Muscle layer of duodenum (tissue), 2 donors: ENCODE results near the gene SMTNL2.
"Not testable (repeated sequence)": the region's sequence is repeated elsewhere in the genome, so short reads cannot be mapped to it uniquely, and the experiment has no call there.

ENCODE experiments used
- H3K27ac ChIP-seq: one replicate; pipeline ENCODE4 v1.7.0; 2013; ENCODE audit warnings: mild to moderate bottlenecking, low read length
- H3K27me3 ChIP-seq: one replicate; pipeline ENCODE4 v1.7.0; 2013; ENCODE audit warnings: low read depth, mild to moderate bottlenecking, control low read depth, low read length
- H3K36me3 ChIP-seq, 2 donors: one replicate each; pipeline ENCODE4 v1.7.0; 2013; ENCODE audit warnings: low read length in 2 of 2, control low read depth in 1 of 2, mild to moderate bottlenecking in 1 of 2; ENCODE audit not compliant: insufficient read depth in 2 of 2, control insufficient read depth in 1 of 2
- H3K4me1 ChIP-seq, 2 donors: one replicate each; pipeline ENCODE4 v1.7.0; 2013; ENCODE audit warnings: low read length in 2 of 2, mild to moderate bottlenecking in 2 of 2, control low read depth in 1 of 2, moderate library complexity in 1 of 2; ENCODE audit not compliant: insufficient read depth in 2 of 2, control insufficient read depth in 1 of 2
- H3K4me3 ChIP-seq, 2 donors: one replicate each; pipeline ENCODE4 v1.7.0; 2013; ENCODE audit warnings: low read length in 2 of 2, low read depth in 1 of 2, mild to moderate bottlenecking in 1 of 2
- H3K9me3 ChIP-seq, 2 donors: one replicate each; pipeline ENCODE4 v1.7.0; 2013; ENCODE audit warnings: low read length in 2 of 2, control low read depth in 1 of 2, mild to moderate bottlenecking in 1 of 2; ENCODE audit not compliant: control insufficient read depth in 1 of 2
- donor health status: healthy.

Gene SMTNL2

GRCh38 chr17:4588898-4589625 lies 4.7 kb downstream of the SMTNL2 start:
- peaks cover 8% of the 10 kb centered on the region for H3K27me3 ChIP-seq
- no peak overlapping the region for H3K27ac ChIP-seq
- H3K9me3 ChIP-seq = no peaks in the 10 kb centered on the region
- no peak overlapping the region for H3K4me3 ChIP-seq
- H3K4me1 ChIP-seq = peaks cover 0 to 9% of the 10 kb centered on the region in 2 donors
- no peaks in the 10 kb centered on the region for H3K36me3 ChIP-seq

GRCh38 chr17:4590042-4590441 lies 5.7 kb downstream of the SMTNL2 start:
- not testable (repeated sequence) for H3K9me3 ChIP-seq, H3K36me3 ChIP-seq, H3K4me3 ChIP-seq, H3K27ac ChIP-seq, H3K4me1 ChIP-seq, H3K27me3 ChIP-seq

DNA sequence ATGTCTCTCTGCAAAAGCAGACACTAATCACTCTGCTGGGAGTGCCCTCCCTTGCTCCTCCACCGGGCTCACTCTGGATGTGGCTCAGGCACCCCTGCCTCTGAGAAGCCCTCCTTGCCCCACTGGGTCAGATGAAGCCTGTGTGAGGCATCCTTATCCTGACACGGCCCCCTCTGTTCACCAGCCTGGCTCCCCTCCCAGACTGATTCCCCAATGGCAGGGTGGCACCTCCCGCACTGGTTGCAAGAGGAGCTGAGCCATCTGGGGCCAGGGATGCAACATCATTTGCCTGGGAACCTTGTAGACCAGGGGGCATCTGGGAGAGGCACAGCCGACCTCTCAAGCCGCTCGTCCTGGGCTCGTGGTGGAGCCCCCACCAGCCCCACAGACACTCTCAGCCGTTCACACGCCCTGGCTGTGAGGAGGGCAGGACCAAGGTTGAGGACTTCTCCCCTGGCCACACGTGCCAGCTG lies 6.7 kb downstream of the SMTNL2 start:
- Histone ChIP-seq H3K4me3 (no peak overlapping the region), H3K9me3 (no peaks in the 10 kb centered on the region), H3K27ac (no peak overlapping the region), H3K27me3 (no peaks in the 10 kb centered on the region), H3K4me1 (no peaks in the 10 kb centered on the region), H3K36me3 (no peaks in the 10 kb centered on the region)

GRCh38 chr17:4591529-4591928 lies 7.2 kb downstream of the SMTNL2 start:
- Histone ChIP-seq H3K9me3 (no peaks in the 10 kb centered on the region), H3K36me3 (no peaks in the 10 kb centered on the region), H3K4me1 (no peaks in the 10 kb centered on the region), H3K27ac (no peak overlapping the region), H3K27me3 (no peaks in the 10 kb centered on the region), H3K4me3 (no peak overlapping the region)

DNA sequence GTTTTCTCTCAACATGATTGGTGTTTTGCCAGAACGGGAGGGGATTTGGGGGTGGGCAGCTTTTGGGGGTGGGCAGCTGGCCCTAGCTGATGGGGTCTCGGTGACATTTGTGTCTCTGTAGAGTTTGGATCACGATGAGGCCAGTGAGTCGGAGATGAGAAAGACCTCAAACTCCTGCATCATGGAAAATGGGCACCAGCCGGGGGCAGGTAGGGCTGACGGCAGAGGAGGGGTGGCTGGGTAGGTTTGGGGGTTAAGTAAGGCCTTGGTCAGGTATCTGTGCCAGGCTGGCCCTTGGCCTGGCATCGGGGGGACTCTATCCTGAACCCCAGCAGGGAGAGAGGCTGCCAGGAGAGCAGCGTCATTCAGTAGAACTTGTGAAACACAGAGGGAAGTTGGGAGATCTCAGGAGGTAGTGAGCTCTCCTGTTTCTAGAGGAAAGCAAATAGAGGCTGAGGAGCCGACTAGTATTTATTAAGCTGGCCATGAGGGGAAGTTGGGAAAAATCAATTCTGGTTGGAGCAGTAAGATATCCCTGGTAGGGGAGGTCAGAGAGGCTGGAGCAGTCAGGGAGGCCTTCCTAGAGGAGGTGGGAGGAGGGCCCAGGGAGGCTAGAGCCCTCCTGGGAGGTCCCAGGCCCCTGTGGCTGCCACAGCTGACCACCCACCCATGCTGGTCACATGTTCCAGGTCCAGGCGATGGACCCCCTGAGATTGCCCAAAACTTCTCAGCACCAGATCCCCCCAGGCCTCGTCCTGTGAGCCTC lies 8.1 kb downstream of the SMTNL2 start:
- Histone ChIP-seq H3K36me3 (no peaks in the 10 kb centered on the region), H3K9me3 (no peaks in the 10 kb centered on the region), H3K27ac (no peak overlapping the region), H3K4me3 (no peak overlapping the region), H3K27me3 (no peaks in the 10 kb centered on the region), H3K4me1 (no peaks in the 10 kb centered on the region)

DNA sequence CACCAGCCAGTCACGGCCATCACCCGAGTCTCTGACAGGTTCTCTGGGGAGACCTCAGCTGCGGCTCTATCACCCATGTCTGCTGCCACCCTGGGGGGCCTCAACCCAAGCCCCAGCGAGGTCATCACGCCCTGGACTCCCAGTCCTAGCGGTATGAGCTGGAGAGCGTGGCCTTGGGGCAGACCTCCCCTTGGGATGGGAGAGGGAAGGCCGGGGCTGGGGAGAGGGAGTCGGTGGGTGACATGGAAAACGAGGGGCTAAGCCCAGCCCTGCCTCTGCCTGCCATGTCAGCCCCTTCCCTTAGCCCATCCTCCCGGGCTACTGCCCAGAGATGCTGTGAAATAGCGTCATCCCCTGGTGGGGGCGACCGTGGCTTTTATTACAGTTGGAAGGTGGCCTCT lies 8.7 kb downstream of the SMTNL2 start:
- H3K4me3 ChIP-seq = no peak overlapping the region
- no peak overlapping the region for H3K27ac ChIP-seq
- H3K9me3 ChIP-seq = no peaks in the 10 kb centered on the region
- no peaks in the 10 kb centered on the region for H3K4me1 ChIP-seq
- H3K36me3 ChIP-seq = no peaks in the 10 kb centered on the region
- no peaks in the 10 kb centered on the region for H3K27me3 ChIP-seq

DNA sequence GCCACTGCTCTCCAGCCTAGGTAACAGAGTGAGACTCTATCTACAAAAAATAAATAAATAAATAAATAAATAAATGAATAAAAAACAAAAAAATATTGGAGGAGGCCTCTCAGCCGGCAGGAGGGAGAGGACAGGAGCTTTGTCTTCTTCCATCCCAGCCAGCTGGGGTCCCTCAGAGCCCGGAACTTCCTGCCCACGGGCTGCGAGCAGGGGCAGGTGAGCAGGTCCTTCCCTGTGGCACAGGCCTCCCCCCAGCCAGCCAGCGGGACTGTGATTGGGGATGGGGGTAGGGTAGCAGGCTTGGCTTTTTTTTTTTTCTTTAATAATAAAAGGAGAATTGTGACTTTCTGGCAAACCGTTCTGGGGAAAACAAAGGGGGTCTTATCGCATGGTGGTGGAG lies 10.1 kb downstream of the SMTNL2 start:
- Histone ChIP-seq H3K4me1 (peaks cover 0 to under 1% of the 10 kb centered on the region in 2 donors), H3K4me3 (no peak overlapping the region), H3K36me3 (no peaks in the 10 kb centered on the region), H3K9me3 (no peaks in the 10 kb centered on the region), H3K27ac (no peak overlapping the region), H3K27me3 (no peaks in the 10 kb centered on the region)

GRCh38 chr17:4594931-4595684 lies 10.8 kb downstream of the SMTNL2 start:
- H3K4me1 ChIP-seq = peaks cover 0 to 7% of the 10 kb centered on the region in 2 donors
- no peaks in the 10 kb centered on the region for H3K27me3 ChIP-seq
- no peaks in the 10 kb centered on the region for H3K36me3 ChIP-seq
- no peak overlapping the region for H3K4me3 ChIP-seq
- H3K9me3 ChIP-seq = no peaks in the 10 kb centered on the region
- no peak overlapping the region for H3K27ac ChIP-seq

DNA sequence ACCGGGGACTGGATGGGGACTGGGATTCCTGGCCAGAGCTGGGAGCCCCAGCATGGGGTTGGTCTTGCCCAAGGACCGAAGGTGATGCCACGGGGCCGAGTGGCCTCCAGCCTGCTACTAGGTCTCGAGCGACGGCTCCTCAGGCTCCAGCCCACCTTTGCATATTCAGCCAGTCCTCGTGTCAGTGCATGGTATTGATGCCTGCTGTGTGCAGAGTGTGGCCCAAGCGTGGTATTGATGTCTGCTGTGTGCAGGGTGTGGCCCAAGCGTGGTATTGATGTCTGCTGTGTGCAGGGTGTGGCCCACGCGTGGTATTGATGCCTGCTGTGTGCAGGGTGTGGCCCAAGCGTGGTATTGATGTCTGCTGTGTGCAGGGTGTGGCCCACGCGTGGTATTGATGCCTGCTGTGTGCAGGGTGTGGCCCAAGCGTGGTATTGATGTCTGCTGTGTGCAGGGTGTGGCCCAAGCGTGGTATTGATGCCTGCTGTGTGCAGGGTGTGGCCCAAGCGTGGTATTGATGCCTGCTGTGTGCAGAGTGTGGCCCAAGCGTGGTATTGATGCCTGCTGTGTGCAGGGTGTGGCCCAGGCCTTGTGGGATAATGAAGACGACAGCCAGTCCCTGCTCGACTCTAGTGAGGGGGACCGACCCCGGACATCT lies 11.5 kb downstream of the SMTNL2 start:
- not testable (repeated sequence) for H3K27me3 ChIP-seq, H3K9me3 ChIP-seq, H3K36me3 ChIP-seq, H3K4me3 ChIP-seq, H3K27ac ChIP-seq
- H3K4me1 ChIP-seq = peaks cover 0 to 11% of the 10 kb centered on the region in 2 donors

DNA sequence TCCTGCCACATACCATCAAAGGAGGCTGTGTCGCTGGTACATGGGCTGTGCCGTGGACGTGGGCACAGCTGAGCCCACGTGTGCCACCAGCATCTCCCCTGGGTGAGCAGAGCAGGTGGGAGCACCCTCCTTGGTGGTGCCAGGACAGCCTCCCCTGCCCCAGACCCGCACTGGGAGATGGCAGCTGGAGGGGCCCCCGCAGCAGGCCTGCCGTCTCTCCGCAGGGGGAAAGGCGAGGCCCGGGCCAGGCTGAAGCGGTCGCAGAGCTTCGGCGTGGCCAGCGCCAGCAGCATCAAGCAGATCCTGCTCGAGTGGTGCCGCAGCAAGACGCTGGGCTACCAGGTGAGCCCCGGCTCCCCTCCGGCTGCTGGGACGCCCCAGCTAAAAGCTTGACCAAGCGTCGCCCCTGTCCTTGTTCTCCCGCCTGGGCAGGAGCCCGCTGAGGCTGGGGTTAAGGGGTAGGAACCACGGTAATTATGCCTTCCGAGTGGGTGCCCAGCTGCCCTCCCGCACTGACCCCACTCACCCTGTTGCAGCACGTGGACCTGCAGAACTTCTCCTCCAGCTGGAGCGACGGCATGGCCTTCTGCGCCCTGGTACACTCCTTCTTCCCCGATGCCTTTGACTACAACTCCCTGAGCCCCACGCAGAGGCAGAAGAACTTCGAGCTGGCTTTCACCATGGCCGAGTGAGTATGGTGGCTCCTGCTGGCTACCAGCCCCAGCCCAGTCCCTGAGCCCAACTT lies 12.5 kb downstream of the SMTNL2 start:
- H3K27me3 ChIP-seq = no peaks in the 10 kb centered on the region
- H3K4me3 ChIP-seq = no peak overlapping the region
- no peaks in the 10 kb centered on the region for H3K36me3 ChIP-seq
- no peaks in the 10 kb centered on the region for H3K9me3 ChIP-seq
- H3K27ac ChIP-seq = no peak overlapping the region
- peaks cover 0 to 11% of the 10 kb centered on the region in 2 donors for H3K4me1 ChIP-seq
